ENCODE measurements around the gene NSUN2.
"Not testable (repeated sequence)": the region's sequence is repeated elsewhere in the genome, so short reads cannot be mapped to it uniquely, and the experiment has no call there.

Gene NSUN2

GRCh38 chr5:6649186-6649585 lies 16.3 kb upstream of the NSUN2 start:
- no peaks in the 10 kb centered on the region for H4K20me1 ChIP-seq
- H3K9me3 ChIP-seq = peaks cover 20% of the 10 kb centered on the region
- peaks cover 23% of the 10 kb centered on the region for H3K4me1 ChIP-seq
- H3K4me3 ChIP-seq = no peak overlapping the region
- H3K27ac ChIP-seq = no peak overlapping the region
- no peak for TF ChIP-seq Cebpa-rat (IDR thresholded peaks at IDR 0.05)
- peaks cover 27% of the 10 kb centered on the region for H3K36me3 ChIP-seq
- no peak overlapping the region for H3K9ac ChIP-seq
- H3K27me3 ChIP-seq = no peaks in the 10 kb centered on the region
- peak overlapping the region; percentile 9; the same call in 1 of the 2 replicates for H3K4me2 ChIP-seq

GRCh38 chr5:6645571-6646362 lies 12.9 kb upstream of the NSUN2 start:
- not testable (repeated sequence) for H3K4me1 ChIP-seq, H3K4me2 ChIP-seq, H3K4me3 ChIP-seq, H4K20me1 ChIP-seq, H3K9ac ChIP-seq, H3K27me3 ChIP-seq, H3K27ac ChIP-seq
- H3K36me3 ChIP-seq = peaks cover 23% of the 10 kb centered on the region
- H3K9me3 ChIP-seq = peaks cover 20% of the 10 kb centered on the region

- peaks cover 9% of the 10 kb centered on the region for H3K4me1 ChIP-seq
- peaks cover 23% of the 10 kb centered on the region for H3K36me3 ChIP-seq
- H3K4me3 ChIP-seq = no peak overlapping the region
- H3K4me2 ChIP-seq = no peak overlapping the region
- H3K27ac ChIP-seq = no peak overlapping the region
- H3K9me3 ChIP-seq = peaks cover 15% of the 10 kb centered on the region
- no peak for TF ChIP-seq Cebpa-rat (IDR thresholded peaks at IDR 0.05)
- no peaks in the 10 kb centered on the region for H4K20me1 ChIP-seq
- no peaks in the 10 kb centered on the region for H3K27me3 ChIP-seq
- H3K9ac ChIP-seq = no peak overlapping the region
These were observed 12.0 kb upstream of the NSUN2 start for GRCh38 chr5:6644794-6645241.

GRCh38 chr5:6642655-6643054 lies 9.8 kb upstream of the NSUN2 start:
- Histone ChIP-seq H3K27me3 (no peaks in the 10 kb centered on the region), H3K27ac (no peak overlapping the region), H3K4me2 (no peak overlapping the region), H3K4me3 (no peak overlapping the region), H3K4me1 (no peaks in the 10 kb centered on the region), H4K20me1 (no peaks in the 10 kb centered on the region), H3K36me3 (peaks cover 14% of the 10 kb centered on the region), H3K9me3 (no peaks in the 10 kb centered on the region), H3K9ac (no peak overlapping the region)
- no peak for TF ChIP-seq Cebpa-rat (IDR thresholded peaks at IDR 0.05)

GRCh38 chr5:6638236-6638635 lies 5.4 kb upstream of the NSUN2 start:
- no peaks in the 10 kb centered on the region for H3K9me3 ChIP-seq
- no peaks in the 10 kb centered on the region for H3K36me3 ChIP-seq
- no peaks in the 10 kb centered on the region for H3K4me1 ChIP-seq
- no peak for TF ChIP-seq Cebpa-rat (IDR thresholded peaks at IDR 0.05)
- no peak overlapping the region for H3K27ac ChIP-seq
- 0 out of 2 replicates have a peak, but pooled peaks cover 18% of the 10 kb centered on the region for H4K20me1 ChIP-seq
- no peaks in the 10 kb centered on the region for H3K27me3 ChIP-seq
- H3K9ac ChIP-seq = no peak overlapping the region
- H3K4me3 ChIP-seq = no peak overlapping the region
- no peak overlapping the region for H3K4me2 ChIP-seq

GRCh38 chr5:6637590-6637989 lies 4.7 kb upstream of the NSUN2 start:
- H3K27me3 ChIP-seq = no peaks in the 10 kb centered on the region
- no peak for TF ChIP-seq Cebpa-rat (IDR thresholded peaks at IDR 0.05)
- H3K36me3 ChIP-seq = no peaks in the 10 kb centered on the region
- no peak overlapping the region for H3K27ac ChIP-seq
- peaks cover 20% of the 10 kb centered on the region for H4K20me1 ChIP-seq
- no peak overlapping the region for H3K9ac ChIP-seq
- H3K4me2 ChIP-seq = no peak overlapping the region
- no peak overlapping the region for H3K4me3 ChIP-seq
- no peaks in the 10 kb centered on the region for H3K9me3 ChIP-seq
- H3K4me1 ChIP-seq = no peaks in the 10 kb centered on the region

- Histone ChIP-seq H4K20me1 (peaks cover 26% of the 10 kb centered on the region), H3K27ac (no peak overlapping the region), H3K9ac (no peak overlapping the region), H3K4me1 (no peaks in the 10 kb centered on the region), H3K27me3 (no peaks in the 10 kb centered on the region), H3K9me3 (no peaks in the 10 kb centered on the region), H3K4me2 (no peak overlapping the region), H3K4me3 (no peak overlapping the region), H3K36me3 (no peaks in the 10 kb centered on the region)
- no peak for TF ChIP-seq Cebpa-rat (IDR thresholded peaks at IDR 0.05)
These were observed 4.2 kb upstream of the NSUN2 start for GRCh38 chr5:6637022-6637421.

DNA sequence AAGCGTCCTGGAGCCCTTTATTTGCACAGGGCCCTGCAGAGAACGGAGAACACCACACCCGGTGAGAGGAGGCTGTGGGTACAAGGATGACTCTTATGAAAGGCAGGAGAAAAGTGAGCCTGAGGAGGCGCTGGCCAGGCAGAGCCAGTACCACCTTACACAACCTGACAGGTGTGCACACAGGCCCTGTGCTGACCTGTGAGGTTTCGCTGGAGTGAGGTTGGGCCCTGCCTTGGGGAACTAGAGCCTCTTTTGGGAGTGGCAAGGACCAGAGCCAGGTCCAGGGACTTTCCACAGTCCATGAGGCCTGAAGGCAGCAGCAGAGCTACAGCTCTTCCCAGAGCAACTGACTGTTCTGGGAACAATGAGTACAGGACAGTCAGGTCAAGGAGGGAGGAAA lies 3.4 kb upstream of the NSUN2 start:
- H3K27ac ChIP-seq = no peak overlapping the region
- H4K20me1 ChIP-seq = peaks cover 33% of the 10 kb centered on the region
- no peak overlapping the region for H3K9ac ChIP-seq
- no peak overlapping the region for H3K4me2 ChIP-seq
- H3K27me3 ChIP-seq = no peaks in the 10 kb centered on the region
- peaks cover 2% of the 10 kb centered on the region for H3K36me3 ChIP-seq
- H3K4me1 ChIP-seq = peaks cover 7% of the 10 kb centered on the region
- no peak overlapping the region for H3K4me3 ChIP-seq
- TF ChIP-seq Cebpa-rat (IDR thresholded peaks at IDR 0.05) = no peak
- no peaks in the 10 kb centered on the region for H3K9me3 ChIP-seq

DNA sequence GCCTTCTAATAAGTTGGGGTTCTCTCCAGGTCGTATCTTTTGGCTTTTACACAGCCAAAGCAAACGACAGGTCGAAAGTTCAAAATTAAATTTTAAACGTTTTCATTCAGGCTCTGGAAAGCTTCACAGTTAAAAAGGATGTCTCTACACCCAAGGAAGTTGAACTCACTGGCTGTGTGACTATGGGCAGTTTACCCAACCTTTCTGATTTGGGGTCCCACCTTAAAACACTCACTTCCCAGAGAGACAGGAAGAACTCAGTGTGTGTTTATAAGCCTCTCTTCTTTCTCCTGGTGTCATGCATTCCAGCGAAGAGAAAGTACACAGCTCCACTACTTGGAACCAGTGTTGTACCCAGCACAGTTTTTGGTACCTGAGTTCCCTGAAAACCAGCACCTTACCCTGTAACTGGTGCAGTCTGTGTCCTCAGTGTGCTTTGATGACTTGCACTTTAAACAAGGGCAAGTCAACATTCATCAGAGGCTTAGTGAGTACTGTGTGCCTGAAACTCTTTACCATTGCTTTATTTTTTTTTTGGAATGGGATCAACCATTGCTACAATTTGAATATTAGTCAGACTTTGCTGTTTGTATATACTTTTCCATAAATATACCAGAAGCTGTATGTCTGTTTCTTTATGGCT lies 2.1 kb upstream of the NSUN2 start:
- Histone ChIP-seq H3K27me3 (no peaks in the 10 kb centered on the region), H3K4me1 (peaks cover 14% of the 10 kb centered on the region), H3K4me3 (no peak overlapping the region), H3K27ac (no peak overlapping the region), H3K36me3 (peaks cover 16% of the 10 kb centered on the region), H3K4me2 (peak overlapping the region; percentile 96), H4K20me1 (peaks cover 47% of the 10 kb centered on the region), H3K9me3 (no peaks in the 10 kb centered on the region), H3K9ac (no peak overlapping the region)
- no peak for TF ChIP-seq Cebpa-rat (IDR thresholded peaks at IDR 0.05)

DNA sequence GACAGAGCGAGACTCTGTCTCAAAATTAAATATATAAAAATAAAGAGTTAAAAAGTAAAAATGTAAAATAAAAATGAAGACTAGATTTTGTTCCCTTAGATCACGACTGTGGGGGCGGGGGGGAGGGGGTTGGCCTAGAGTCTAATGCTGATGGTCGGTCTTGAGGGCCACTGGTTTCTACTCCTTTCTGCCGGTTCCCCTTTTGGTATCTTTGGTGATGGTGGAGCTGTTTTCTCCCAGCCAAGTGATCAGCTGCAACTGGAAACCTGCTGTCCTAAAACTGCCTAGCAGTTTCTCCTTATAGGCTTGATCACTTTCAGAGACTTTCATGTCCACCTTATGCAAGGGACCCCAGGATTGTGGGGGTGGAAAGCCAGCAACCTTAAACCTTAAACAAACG lies 1.5 kb upstream of the NSUN2 start:
- H3K36me3 ChIP-seq = peaks cover 22% of the 10 kb centered on the region
- H3K27ac ChIP-seq = no peak overlapping the region
- TF ChIP-seq Cebpa-rat (IDR thresholded peaks at IDR 0.05) = no peak
- H3K9me3 ChIP-seq = no peaks in the 10 kb centered on the region
- no peaks in the 10 kb centered on the region for H3K27me3 ChIP-seq
- H3K9ac ChIP-seq = peak overlapping the region; percentile 97; the same call in 1 of the 2 replicates
- peak overlapping the region; percentile 92 for H3K4me3 ChIP-seq
- peaks cover 53% of the 10 kb centered on the region for H4K20me1 ChIP-seq
- H3K4me2 ChIP-seq = peak overlapping the region; percentile 96
- peaks cover 14% of the 10 kb centered on the region for H3K4me1 ChIP-seq

Measured in BLaER1 (cell line).